Stimulated activated CD4-positive, alpha-beta T cell treated with anti-CD3 and anti-CD28 coated beads, Interleukin-4, amount 100 ng/mL, for 4 hours (primary cell): ENCODE results near the gene RXRB.
A peak's percentile ranks its signal among the peaks of the same experiment; 100 is the strongest.
"Not testable (repeated sequence)": the region's sequence is repeated elsewhere in the genome, so short reads cannot be mapped to it uniquely, and the experiment has no call there.

Experiments used
- DNase-seq, 2 experiments: peaks; one replicate each; pipeline ENCODE4 v3.0.0-alpha.2; 2020

The RXRB gene

GRCh38 chr6:33200219-33201146, at the start of gene RXRB, which contains the start of gene SLC39A7:
TSS of gene RXRB (minus strand) at chr6:33200665. CDS start at chr6:33200476, 189 bp downstream.
TSS of gene SLC39A7 (plus strand) at chr6:33200867. CDS start at chr6:33201246, 379 bp downstream.
- DNase-seq, result peak; percentile 98 to 99

- DNase-seq, result no peak
Observed at GRCh38 chr6:33249732-33250630, 49.5 kb upstream of the RXRB start.

GRCh38 chr6:33248932-33249731, 48.7 kb upstream of the RXRB start:
- DNase-seq, result peak; percentile 89 to 94

- no peak for DNase-seq
Observed at GRCh38 chr6:33248643-33248931, 48.1 kb upstream of the RXRB start.

GRCh38 chr6:33247977-33248642, 47.6 kb upstream of the RXRB start:
- DNase-seq, result peak; percentile 88 to 90

- DNase-seq, result no peak
Observed at GRCh38 chr6:33243476-33243875, 43.0 kb upstream of the RXRB start.

- DNase-seq, result no peak
Observed at GRCh38 chr6:33241968-33242367, 41.5 kb upstream of the RXRB start.

- no peak for DNase-seq
Observed at GRCh38 chr6:33237741-33238140, 37.3 kb upstream of the RXRB start.

- no peak for DNase-seq
Observed at GRCh38 chr6:33236852-33237251, 36.4 kb upstream of the RXRB start.

- DNase-seq, result no peak
Observed at GRCh38 chr6:33236328-33236727, 35.9 kb upstream of the RXRB start.

GRCh38 chr6:33235221-33235634, 34.8 kb upstream of the RXRB start:
- no peak for DNase-seq

- DNase-seq, result not testable (repeated sequence)
Observed at GRCh38 chr6:33226503-33227120, 26.1 kb upstream of the RXRB start.

GRCh38 chr6:33217681-33218080, 17.2 kb upstream of the RXRB start:
- DNase-seq, result no peak

GRCh38 chr6:33217246-33217645, 16.8 kb upstream of the RXRB start:
- no peak for DNase-seq

- no peak for DNase-seq
Observed at GRCh38 chr6:33216117-33216649, 15.7 kb upstream of the RXRB start.

GRCh38 chr6:33215271-33216116, 15.0 kb upstream of the RXRB start:
- no peak for DNase-seq

GRCh38 chr6:33213989-33214335, 13.5 kb upstream of the RXRB start:
- DNase-seq, result no peak

- DNase-seq, result no peak
Observed at GRCh38 chr6:33213166-33213988, 12.9 kb upstream of the RXRB start.

- no peak for DNase-seq
Observed at GRCh38 chr6:33212857-33213165, 12.3 kb upstream of the RXRB start.
